Left ventricle myocardium inferior (tissue), 1 donor: ENCODE data around the gene EDN1. TPM values are rescaled to one million over a fixed set of nuclear protein-coding genes. Genes with fewer than 3 reads are reported as not detected.

ENCODE experiments used
- DNase-seq: peaks from one replicate; pipeline ENCODE4 v3.0.0-alpha.2; 2020
- H3K27ac ChIP-seq: fragments of 200-600 bp; replicated peaks from 2 replicates; pipeline ENCODE4 v1.8.0; 2021
- H3K27me3 ChIP-seq: fragments of 200-600 bp; 2 replicates; pipeline ENCODE4 v1.8.0; 2021; ENCODE audit warnings: low read depth
- H3K36me3 ChIP-seq: fragments of 200-600 bp; 2 replicates; pipeline ENCODE4 v1.8.0; 2021
- H3K4me1 ChIP-seq: fragments of 200-600 bp; 2 replicates; pipeline ENCODE4 v1.8.0; 2021
- H3K4me3 ChIP-seq: fragments of 200-600 bp; 2 replicates; pipeline ENCODE4 v1.8.0; 2021; ENCODE audit warnings: mild to moderate bottlenecking, moderate library complexity
- H3K9me3 ChIP-seq: fragments of 200-600 bp; replicated peaks from 2 replicates; pipeline ENCODE4 v1.8.0; 2021
- intact Hi-C: fragments of 100-400 bp; cut with micrococcal nuclease; formaldehyde crosslinking; loops from one replicate; pipeline ENCODE4 v1.11.0; 2022
- long read RNA-seq: library from polyadenylated mRNA; unstranded; transcript quantifications from one replicate; pipeline ENCODE4 v2.0.0, GENCODE V29; 2021
- total RNA-seq: library from RNA; stranded (reverse); fragmentation: NEBNext Ultra II Directional; extraction: Animal tissue kit (Norgen Biotek cat#: 25700); gene quantifications from one replicate; pipeline ENCODE4 v1.2.1, GENCODE V29; 2021
- TF ChIP-seq, protein P1 (sequence below): fragments of 200-600 bp; IDR thresholded peaks from 2 replicates; pipeline ENCODE4 v1.8.0; 2021; ENCODE audit warnings: antibody characterized with exemption, mild to moderate bottlenecking, borderline replicate concordance
- donor health status: DM: no; HTN: yes; CAD: no; lungs with severe emphysema.

The EDN1 gene
- 5.9 TPM for total RNA-seq
- long read RNA-seq, transcript EDN1-201 (5 exons, 2,033 nt) = major isoform, 6 of 6 reads
- long read RNA-seq, partial matches to known transcripts = 0 of 6 reads
- long read RNA-seq, other reads (novel, unspliced or antisense) = 0 of 6 reads

DNA sequence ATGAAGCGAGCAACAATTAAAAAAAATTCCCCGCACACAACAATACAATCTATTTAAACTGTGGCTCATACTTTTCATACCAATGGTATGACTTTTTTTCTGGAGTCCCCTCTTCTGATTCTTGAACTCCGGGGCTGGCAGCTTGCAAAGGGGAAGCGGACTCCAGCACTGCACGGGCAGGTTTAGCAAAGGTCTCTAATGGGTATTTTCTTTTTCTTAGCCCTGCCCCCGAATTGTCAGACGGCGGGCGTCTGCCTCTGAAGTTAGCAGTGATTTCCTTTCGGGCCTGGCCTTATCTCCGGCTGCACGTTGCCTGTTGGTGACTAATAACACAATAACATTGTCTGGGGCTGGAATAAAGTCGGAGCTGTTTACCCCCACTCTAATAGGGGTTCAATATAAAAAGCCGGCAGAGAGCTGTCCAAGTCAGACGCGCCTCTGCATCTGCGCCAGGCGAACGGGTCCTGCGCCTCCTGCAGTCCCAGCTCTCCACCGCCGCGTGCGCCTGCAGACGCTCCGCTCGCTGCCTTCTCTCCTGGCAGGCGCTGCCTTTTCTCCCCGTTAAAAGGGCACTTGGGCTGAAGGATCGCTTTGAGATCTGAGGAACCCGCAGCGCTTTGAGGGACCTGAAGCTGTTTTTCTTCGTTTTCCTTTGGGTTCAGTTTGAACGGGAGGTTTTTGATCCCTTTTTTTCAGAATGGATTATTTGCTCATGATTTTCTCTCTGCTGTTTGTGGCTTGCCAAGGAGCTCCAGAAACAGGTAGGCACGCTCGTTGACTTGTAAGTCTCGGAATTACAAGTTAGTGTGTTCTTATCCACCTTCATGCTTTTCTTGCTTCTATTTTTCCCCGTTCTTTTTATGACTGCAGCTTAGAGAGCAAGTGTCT lies at the start of gene EDN1:
Gene EDN1, plus strand, starts transcription at position 429 of the 888 bp plus-strand sequence. Its CDS starts 269 bp downstream, at position 698.
- peak within 1 kb of the TSS; percentile 68 for H3K4me3 ChIP-seq
- H3K4me1 ChIP-seq = peaks cover 27% of the 10 kb centered on the region
- no peaks in the 10 kb centered on the region for H3K9me3 ChIP-seq
- peak; percentile 67 for DNase-seq
- peak within 1 kb of the TSS; percentile 66 for H3K27ac ChIP-seq
- intact Hi-C loops = loop anchor here (5.0 kb wide), 1 partner anchor 312 kb away; no protein-coding TSS in a partner anchor
- TF ChIP-seq, protein P1, sequence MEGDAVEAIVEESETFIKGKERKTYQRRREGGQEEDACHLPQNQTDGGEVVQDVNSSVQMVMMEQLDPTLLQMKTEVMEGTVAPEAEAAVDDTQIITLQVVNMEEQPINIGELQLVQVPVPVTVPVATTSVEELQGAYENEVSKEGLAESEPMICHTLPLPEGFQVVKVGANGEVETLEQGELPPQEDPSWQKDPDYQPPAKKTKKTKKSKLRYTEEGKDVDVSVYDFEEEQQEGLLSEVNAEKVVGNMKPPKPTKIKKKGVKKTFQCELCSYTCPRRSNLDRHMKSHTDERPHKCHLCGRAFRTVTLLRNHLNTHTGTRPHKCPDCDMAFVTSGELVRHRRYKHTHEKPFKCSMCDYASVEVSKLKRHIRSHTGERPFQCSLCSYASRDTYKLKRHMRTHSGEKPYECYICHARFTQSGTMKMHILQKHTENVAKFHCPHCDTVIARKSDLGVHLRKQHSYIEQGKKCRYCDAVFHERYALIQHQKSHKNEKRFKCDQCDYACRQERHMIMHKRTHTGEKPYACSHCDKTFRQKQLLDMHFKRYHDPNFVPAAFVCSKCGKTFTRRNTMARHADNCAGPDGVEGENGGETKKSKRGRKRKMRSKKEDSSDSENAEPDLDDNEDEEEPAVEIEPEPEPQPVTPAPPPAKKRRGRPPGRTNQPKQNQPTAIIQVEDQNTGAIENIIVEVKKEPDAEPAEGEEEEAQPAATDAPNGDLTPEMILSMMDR = peak; percentile 70
- no peaks in the 10 kb centered on the region for H3K36me3 ChIP-seq
- H3K27me3 ChIP-seq = peaks cover 29% of the 10 kb centered on the region

DNA sequence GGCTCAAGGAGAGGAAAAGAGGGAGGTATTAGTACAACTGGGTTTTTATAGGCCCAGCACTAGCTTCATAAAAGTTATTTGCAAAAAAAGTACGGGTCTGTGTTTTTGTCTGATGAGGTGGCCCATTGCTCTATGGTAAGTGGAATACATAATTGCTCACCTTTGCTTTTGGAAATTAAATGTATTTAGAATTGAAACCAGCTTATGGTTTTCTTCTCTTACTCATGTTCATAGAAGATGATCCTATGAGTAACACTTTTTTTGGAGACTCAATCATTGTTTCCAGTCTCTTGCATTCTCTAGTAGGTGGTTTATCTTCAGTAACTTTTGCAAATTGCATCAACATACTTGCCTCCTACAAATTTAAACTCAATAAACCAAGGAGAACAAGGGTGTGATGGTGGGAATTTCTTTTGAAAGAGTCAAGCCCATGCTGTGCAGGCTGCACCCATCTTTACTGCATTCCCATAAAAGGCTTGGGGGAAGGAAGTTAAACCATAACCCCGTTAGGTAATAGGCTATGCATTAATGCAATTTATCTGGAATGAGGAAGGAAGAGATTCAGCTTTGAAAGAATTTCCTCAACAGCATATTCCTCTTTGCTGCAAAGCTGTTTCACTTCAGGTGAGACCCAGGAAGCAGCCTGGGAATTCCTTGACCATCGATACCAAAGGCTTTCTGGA lies 48.5 kb upstream of the EDN1 start:
- intact Hi-C loops = no loop called here
- DNase-seq = no peak
- TF ChIP-seq, protein P1 = no peak
- H3K27ac ChIP-seq = no peak overlapping the region
- no peak overlapping the region for H3K4me3 ChIP-seq
- no peaks in the 10 kb centered on the region for H3K9me3 ChIP-seq
- no peaks in the 10 kb centered on the region for H3K36me3 ChIP-seq
- no peaks in the 10 kb centered on the region for H3K4me1 ChIP-seq
- H3K27me3 ChIP-seq = peaks cover 3% of the 10 kb centered on the region

DNA sequence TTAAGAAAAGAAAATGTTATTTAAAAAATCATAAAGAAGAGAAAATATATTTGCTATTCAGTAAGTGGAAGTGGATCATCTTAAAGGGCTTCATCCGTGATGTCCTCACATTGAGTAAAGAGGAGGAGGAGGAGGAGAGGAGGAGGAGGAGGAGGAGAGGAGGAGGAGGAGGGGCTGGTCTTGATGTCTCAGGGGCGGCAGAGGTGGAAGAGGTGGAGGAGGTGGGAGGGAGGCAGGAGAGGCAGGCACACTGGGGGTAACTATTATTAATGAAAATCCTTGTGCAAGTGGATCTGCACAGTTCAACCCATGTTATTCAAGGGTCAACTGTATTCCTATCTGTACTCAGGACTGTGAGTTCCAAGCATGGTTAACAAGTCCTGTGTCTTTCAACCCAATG lies 47.0 kb upstream of the EDN1 start:
- Histone ChIP-seq H3K27me3 (peaks cover 9% of the 10 kb centered on the region), H3K4me1 (no peaks in the 10 kb centered on the region), H3K9me3 (no peaks in the 10 kb centered on the region), H3K36me3 (no peaks in the 10 kb centered on the region), H3K4me3 (no peak overlapping the region), H3K27ac (no peak overlapping the region)
- intact Hi-C loops = no loop called here
- no peak for DNase-seq
- TF ChIP-seq, protein P1 = no peak

DNA sequence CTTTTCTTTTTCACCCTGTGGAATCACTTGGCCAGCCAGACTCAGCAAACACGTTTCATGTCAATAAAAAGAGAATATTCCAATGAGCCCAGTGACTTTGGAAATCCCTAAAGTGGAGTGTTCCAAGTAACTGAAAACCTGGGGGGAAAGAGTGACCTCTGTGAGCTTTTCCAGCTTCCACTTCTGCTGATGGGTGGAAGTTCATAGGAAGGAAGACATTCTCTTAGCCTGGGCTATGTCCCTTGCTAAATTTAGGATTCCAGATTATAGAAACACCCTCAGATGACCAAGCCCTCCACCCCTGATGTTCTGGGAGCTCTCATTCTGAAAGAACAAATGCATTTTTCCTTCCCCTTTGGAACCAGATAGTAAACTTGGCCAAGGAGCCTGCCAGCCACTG lies 44.8 kb upstream of the EDN1 start:
- Histone ChIP-seq H3K4me1 (no peaks in the 10 kb centered on the region), H3K9me3 (no peaks in the 10 kb centered on the region), H3K4me3 (no peak overlapping the region), H3K27ac (no peak overlapping the region), H3K27me3 (peaks cover 9% of the 10 kb centered on the region), H3K36me3 (no peaks in the 10 kb centered on the region)
- intact Hi-C loops = no loop called here
- TF ChIP-seq, protein P1 = no peak
- DNase-seq = no peak

DNA sequence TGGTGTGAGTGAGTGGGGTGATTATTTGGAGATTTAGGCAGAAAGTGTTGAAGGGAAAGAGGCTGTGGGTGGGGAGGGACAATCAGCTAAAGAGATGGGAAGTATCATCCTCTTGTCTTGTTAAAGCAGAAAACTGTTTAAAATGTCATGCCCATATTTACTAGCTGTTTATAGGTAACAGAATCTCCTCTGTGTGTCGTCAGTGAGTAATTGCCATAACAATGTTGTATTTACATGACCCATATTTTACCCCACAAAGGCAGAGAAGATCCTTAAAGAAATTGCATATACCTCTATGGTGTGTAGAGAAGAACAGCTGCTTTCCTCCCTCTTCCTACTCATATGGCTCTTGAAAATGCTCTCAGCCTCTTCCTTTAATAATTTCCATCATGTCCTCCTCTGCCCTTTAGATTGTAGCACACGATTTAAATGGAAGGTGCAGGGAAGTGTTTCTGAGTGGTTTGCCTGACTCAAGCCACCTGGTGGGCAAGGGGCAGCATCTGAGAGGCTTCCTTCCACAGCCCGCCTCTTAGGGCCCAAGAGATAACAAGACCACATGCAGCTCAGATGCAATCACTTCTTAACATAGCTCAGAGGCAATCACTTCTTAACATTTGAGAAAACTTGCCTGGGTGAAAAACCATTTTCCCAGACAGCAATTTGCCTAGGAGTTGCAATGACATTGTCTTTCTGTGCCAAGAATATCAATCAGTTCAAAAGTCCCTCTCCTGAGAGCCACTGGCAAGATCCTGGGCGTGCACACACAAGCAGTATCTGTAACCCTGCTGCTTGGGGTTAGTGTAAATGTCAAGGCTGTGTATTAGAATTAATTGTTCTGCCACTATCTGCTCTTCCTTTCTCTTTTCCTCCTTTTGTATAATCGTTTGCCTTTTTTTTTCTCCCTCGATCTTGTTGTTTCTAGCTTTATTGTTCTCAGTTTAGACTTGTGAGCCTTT lies 44.1 kb upstream of the EDN1 start:
- peaks cover 9% of the 10 kb centered on the region for H3K27me3 ChIP-seq
- TF ChIP-seq, protein P1 = no peak
- no peaks in the 10 kb centered on the region for H3K36me3 ChIP-seq
- H3K27ac ChIP-seq = no peak overlapping the region
- no peaks in the 10 kb centered on the region for H3K4me1 ChIP-seq
- intact Hi-C loops = no loop called here
- no peaks in the 10 kb centered on the region for H3K9me3 ChIP-seq
- no peak overlapping the region for H3K4me3 ChIP-seq
- no peak for DNase-seq
